ENCODE data around the gene ADAMTSL5. TPM values are rescaled to one million over a fixed set of nuclear protein-coding genes. Genes with fewer than 3 reads are reported as not detected.

ADAMTSL5 gene
- total and polyA plus RNA-seq, 2 of the 8 experiments (the other 6 are each of a cell fraction or from before 2014, with no cell fraction given) = 0.82 to 0.99 TPM

DNA sequence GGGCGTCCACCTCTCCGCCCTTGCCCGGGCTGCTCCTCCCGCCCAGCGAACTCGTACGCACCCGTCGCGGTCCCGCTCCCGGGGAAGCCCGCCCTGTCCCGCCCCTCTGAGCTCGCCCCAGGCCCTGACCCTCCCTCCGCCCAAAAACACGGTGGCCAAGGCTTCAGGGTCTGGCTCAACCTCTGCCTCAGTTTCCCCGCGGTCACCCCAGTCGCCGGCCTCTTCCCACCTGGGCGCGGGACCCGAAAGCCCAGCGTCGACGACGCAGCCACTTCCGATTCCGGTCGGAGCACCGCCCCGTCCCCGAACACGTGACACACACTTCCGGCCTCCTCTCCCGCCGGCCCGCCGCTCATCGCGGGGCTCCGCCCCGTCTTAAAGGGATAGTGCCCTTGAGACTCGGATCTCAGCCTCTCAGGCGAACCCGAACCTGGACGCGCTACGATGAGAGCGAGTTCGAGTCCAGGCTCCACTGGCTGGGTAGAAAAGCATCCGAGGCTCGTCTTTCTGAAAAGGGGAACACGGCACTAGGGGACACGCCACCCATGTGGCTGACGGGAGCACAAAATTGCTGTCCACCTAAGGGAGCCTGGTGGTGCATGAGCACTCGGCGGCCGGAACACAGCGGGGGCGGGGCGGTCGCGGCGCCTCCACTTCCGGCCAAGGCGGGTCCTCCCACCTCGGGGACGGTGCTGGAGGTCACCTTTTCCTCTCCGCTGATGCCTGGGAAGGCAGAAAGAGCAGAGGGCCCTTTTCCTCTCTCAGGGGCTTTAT lies 33.7 kb downstream of the ADAMTSL5 start, which contains the start of gene C19orf25 (continued):
- TF ChIP-seq EGR1 (IDR thresholded peaks at IDR 0.05; ENCODE audit: borderline replicate concordance, low read depth, low read length) (no peak), SIX5 (IDR thresholded peaks at IDR 0.05; ENCODE audit: low read depth, low read length) (no peak), JUN (IDR thresholded peaks at IDR 0.05; ENCODE audit: low read depth, low read length) (no peak), GABPA (IDR thresholded peaks at IDR 0.05; ENCODE audit: borderline replicate concordance, insufficient read depth, low read length) (peak; percentile 84; the same call in 1 of the 2 replicates), CTBP2 (IDR thresholded peaks at IDR 0.05; ENCODE audit: borderline replicate concordance, insufficient read depth, insufficient read length, low read length) (no peak), KDM1A (IDR thresholded peaks at IDR 0.05; ENCODE audit: borderline replicate concordance, low read length) (peak; percentile 80), RNF2 (IDR thresholded peaks at IDR 0.05; ENCODE audit: borderline replicate concordance, low read depth, low read length, missing control alignments, poor library complexity, severe bottlenecking) (no peak), BRCA1 (IDR thresholded peaks at IDR 0.05; ENCODE audit: low read depth, low read length) (no peak)
- TF ChIP-seq, protein P1, sequence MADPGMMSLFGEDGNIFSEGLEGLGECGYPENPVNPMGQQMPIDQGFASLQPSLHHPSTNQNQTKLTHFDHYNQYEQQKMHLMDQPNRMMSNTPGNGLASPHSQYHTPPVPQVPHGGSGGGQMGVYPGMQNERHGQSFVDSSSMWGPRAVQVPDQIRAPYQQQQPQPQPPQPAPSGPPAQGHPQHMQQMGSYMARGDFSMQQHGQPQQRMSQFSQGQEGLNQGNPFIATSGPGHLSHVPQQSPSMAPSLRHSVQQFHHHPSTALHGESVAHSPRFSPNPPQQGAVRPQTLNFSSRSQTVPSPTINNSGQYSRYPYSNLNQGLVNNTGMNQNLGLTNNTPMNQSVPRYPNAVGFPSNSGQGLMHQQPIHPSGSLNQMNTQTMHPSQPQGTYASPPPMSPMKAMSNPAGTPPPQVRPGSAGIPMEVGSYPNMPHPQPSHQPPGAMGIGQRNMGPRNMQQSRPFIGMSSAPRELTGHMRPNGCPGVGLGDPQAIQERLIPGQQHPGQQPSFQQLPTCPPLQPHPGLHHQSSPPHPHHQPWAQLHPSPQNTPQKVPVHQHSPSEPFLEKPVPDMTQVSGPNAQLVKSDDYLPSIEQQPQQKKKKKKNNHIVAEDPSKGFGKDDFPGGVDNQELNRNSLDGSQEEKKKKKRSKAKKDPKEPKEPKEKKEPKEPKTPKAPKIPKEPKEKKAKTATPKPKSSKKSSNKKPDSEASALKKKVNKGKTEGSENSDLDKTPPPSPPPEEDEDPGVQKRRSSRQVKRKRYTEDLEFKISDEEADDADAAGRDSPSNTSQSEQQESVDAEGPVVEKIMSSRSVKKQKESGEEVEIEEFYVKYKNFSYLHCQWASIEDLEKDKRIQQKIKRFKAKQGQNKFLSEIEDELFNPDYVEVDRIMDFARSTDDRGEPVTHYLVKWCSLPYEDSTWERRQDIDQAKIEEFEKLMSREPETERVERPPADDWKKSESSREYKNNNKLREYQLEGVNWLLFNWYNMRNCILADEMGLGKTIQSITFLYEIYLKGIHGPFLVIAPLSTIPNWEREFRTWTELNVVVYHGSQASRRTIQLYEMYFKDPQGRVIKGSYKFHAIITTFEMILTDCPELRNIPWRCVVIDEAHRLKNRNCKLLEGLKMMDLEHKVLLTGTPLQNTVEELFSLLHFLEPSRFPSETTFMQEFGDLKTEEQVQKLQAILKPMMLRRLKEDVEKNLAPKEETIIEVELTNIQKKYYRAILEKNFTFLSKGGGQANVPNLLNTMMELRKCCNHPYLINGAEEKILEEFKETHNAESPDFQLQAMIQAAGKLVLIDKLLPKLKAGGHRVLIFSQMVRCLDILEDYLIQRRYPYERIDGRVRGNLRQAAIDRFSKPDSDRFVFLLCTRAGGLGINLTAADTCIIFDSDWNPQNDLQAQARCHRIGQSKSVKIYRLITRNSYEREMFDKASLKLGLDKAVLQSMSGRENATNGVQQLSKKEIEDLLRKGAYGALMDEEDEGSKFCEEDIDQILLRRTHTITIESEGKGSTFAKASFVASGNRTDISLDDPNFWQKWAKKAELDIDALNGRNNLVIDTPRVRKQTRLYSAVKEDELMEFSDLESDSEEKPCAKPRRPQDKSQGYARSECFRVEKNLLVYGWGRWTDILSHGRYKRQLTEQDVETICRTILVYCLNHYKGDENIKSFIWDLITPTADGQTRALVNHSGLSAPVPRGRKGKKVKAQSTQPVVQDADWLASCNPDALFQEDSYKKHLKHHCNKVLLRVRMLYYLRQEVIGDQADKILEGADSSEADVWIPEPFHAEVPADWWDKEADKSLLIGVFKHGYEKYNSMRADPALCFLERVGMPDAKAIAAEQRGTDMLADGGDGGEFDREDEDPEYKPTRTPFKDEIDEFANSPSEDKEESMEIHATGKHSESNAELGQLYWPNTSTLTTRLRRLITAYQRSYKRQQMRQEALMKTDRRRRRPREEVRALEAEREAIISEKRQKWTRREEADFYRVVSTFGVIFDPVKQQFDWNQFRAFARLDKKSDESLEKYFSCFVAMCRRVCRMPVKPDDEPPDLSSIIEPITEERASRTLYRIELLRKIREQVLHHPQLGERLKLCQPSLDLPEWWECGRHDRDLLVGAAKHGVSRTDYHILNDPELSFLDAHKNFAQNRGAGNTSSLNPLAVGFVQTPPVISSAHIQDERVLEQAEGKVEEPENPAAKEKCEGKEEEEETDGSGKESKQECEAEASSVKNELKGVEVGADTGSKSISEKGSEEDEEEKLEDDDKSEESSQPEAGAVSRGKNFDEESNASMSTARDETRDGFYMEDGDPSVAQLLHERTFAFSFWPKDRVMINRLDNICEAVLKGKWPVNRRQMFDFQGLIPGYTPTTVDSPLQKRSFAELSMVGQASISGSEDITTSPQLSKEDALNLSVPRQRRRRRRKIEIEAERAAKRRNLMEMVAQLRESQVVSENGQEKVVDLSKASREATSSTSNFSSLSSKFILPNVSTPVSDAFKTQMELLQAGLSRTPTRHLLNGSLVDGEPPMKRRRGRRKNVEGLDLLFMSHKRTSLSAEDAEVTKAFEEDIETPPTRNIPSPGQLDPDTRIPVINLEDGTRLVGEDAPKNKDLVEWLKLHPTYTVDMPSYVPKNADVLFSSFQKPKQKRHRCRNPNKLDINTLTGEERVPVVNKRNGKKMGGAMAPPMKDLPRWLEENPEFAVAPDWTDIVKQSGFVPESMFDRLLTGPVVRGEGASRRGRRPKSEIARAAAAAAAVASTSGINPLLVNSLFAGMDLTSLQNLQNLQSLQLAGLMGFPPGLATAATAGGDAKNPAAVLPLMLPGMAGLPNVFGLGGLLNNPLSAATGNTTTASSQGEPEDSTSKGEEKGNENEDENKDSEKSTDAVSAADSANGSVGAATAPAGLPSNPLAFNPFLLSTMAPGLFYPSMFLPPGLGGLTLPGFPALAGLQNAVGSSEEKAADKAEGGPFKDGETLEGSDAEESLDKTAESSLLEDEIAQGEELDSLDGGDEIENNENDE (IDR thresholded peaks at IDR 0.05; ENCODE audit: insufficient replicate concordance, low read length) = no peak
